ENCODE measurements around the gene DPM1.

DPM1 gene

DNA sequence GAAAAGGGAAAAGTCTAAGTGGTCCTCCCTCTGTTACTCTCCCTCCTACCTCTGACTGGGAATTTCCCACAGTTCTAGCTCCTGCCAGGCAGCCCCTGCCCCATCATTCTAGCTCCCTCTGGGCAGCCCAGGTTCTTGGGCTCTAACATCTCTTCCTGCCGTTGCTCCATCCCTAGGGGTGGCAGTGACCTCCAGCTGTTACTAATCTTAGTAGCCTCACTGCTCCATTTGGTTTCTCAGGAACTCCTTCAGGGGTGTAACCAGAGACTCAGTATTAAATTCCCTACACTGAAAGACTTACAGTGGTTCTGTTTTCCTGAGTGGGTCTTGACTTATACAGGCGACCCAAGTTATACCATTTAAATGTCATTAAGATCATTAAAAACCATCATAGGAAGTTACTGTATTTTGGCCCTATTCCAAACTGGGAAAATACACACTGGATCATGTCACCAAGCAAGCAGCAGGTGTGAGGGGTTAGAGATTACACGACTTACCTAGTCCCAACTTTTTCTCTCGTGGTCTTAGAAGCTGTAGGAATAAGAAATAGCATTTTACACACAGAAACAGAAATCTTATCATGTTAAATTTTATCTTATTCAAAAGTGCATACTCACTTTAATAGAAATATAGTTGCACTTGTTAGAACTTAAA lies 10.1 kb downstream of the DPM1 start:
- no peak overlapping the region for H3K27ac ChIP-seq
- no peak for TF ChIP-seq ZFX (IDR thresholded peaks at IDR 0.05; ENCODE audit: borderline replicate concordance)
- TF ChIP-seq, protein P1, sequence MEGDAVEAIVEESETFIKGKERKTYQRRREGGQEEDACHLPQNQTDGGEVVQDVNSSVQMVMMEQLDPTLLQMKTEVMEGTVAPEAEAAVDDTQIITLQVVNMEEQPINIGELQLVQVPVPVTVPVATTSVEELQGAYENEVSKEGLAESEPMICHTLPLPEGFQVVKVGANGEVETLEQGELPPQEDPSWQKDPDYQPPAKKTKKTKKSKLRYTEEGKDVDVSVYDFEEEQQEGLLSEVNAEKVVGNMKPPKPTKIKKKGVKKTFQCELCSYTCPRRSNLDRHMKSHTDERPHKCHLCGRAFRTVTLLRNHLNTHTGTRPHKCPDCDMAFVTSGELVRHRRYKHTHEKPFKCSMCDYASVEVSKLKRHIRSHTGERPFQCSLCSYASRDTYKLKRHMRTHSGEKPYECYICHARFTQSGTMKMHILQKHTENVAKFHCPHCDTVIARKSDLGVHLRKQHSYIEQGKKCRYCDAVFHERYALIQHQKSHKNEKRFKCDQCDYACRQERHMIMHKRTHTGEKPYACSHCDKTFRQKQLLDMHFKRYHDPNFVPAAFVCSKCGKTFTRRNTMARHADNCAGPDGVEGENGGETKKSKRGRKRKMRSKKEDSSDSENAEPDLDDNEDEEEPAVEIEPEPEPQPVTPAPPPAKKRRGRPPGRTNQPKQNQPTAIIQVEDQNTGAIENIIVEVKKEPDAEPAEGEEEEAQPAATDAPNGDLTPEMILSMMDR (IDR thresholded peaks at IDR 0.05), result no peak

DNA sequence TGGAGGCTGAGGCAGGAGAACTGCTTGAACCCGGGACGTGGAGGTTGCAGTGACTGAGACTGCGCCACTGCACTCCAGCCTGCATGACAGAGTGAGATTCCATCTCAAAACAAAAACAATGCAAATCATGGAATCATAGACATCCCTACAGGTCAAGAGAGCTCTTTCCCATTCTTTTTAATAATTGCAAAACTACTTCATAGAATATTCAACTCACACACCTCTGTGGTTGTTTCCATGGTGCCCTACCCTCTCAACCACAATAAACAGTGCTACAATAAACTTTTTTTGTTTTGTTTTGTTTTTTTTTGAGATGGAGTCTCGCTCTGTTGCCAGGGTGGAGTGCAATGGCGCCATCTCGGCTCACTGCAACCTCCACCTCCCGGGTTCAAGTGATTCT lies 15.3 kb downstream of the DPM1 start:
- H3K27ac ChIP-seq, result no peak overlapping the region
- no peak for TF ChIP-seq ZFX (IDR thresholded peaks at IDR 0.05; ENCODE audit: borderline replicate concordance)
- TF ChIP-seq, protein P1 (IDR thresholded peaks at IDR 0.05), result no peak

DNA sequence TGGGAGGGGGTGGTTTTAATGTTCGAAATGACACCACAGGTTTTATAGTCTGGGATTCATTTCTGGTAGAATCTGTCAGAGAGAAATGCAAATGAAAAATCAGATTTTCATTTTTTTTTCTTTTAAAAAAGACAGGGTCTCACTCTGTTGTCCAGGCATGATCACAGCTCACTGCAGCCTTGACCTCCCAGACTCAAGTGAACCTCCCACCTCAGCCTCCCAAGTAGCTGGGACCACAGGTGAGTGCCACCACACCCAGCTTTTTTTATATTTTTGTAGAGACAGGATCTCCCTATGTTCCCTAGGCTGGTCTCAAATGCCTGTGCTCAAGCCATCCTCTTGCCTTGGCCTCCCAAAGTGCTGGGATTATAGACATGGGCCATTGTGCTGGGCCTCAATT lies 24.7 kb downstream of the DPM1 start:
- no peak overlapping the region for H3K27ac ChIP-seq
- TF ChIP-seq, protein P1 (IDR thresholded peaks at IDR 0.05), result no peak
- no peak for TF ChIP-seq ZFX (IDR thresholded peaks at IDR 0.05; ENCODE audit: borderline replicate concordance)

DNA sequence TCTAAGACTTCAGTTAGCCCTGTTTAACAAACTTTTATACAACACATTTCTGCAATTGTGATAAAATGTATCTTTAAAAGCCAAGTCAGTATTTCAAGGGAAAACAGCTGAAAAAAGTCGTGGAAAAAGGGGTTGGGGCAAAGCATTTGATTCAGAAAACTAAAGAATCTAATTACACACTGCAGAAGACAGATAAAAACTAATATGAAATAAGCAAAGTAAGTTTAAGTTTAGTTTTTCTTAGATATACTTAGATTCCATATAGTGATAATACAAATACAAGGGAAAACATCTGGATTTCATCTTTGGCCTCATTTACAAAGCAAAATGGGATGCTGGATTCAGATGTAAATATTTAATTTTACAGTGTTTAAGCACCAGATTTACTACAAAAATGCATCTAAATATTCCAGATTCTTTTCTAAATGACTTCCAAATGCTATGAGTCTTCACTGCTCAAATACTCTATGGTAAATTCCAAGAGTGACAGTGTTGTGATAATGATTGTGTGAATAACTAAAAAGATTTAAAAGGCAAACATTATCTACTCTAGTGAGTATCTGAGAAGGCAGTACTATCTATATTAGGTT lies 25.5 kb downstream of the DPM1 start:
- TF ChIP-seq, protein P1 (IDR thresholded peaks at IDR 0.05), result no peak
- no peak for TF ChIP-seq ZFX (IDR thresholded peaks at IDR 0.05; ENCODE audit: borderline replicate concordance)
- peak overlapping the region; percentile 92 for H3K27ac ChIP-seq

DNA sequence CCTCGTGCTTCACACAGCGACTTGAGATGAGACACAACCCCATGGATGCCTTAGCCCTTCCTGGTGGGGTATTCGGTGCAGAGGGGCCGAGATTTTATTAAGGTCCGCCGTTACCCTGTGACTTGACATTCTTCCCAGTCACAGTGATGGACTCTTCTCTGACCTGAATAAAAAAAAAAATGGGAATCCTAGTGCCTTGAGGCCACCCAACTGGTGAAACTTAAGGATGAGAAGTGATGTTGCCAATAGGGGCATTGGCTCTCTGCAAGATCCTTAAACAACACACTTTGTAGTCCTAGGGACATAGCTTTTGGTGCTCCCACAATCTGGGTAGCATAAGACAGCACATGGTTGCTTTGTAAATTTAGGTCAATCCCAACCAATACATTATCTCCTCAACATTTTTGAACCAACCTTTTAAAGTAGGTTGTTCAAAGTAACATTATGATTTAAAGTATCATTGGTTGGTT lies 26.3 kb downstream of the DPM1 start:
- TF ChIP-seq ZFX (IDR thresholded peaks at IDR 0.05; ENCODE audit: borderline replicate concordance), result no peak
- TF ChIP-seq, protein P1 (IDR thresholded peaks at IDR 0.05), result no peak
- H3K27ac ChIP-seq, result peak overlapping the region; percentile 92

DNA sequence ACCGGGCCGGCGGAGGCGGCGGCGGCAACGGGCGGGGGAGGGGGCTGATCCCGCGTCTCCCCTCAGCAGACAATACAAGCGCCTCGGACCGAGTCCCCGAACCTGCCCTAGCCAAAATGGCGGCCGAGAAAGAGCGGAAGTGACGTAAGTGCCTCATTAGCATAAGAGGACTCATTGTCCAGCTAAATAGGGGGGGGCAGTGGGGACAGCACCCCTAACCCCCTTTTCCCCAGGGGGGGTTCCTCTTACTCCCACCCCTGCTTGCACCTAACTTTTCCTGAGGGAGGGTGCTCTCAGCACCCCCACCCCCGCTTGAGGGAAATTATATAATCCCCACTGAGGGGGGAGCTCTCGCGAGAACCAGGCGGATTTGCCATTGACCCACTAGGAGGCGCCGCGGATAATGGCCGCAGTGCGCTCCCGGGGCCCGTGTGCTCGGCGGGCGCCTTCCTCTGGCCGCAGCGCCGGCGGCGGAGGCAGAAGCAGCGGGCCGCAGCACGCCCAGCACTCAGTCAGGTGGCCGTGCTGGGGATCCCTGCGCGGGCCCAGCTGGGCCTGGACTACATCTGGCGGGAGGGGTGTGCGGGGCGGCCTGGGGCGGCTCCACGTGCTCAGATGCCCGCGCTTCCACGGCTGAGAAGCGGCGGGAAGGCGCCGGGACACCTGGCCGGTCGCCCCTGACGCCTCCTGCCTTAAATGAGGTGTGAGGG lies 26.9 kb downstream of the DPM1 start, which contains the start of gene ADNP:
Gene ADNP, minus strand, starts transcription at position 132 of the 710 bp plus-strand sequence. CDS start 27,441 bp downstream, outside the sequence.
- peak within 1 kb of the TSS; percentile 92 for H3K27ac ChIP-seq
- TF ChIP-seq, protein P1 (IDR thresholded peaks at IDR 0.05), result peak; percentile 86
- no peak for TF ChIP-seq ZFX (IDR thresholded peaks at IDR 0.05; ENCODE audit: borderline replicate concordance)

DNA sequence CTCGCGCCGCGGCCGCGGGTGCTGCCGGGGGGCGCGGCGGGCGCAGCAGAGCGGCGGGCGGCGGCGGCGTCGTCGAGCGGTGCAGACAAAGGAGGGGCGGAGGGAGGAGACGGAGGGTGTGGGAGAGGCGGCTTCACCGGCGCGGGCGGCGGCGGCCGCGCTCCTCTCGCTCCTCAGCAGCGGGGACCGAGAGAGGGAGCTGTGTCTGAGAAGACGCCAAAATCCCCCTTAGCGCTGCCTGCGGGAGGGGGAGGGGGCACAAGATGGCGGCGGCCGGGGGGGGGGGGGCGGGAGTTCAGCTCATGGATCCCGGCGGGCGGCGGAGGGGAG lies 27.4 kb downstream of the DPM1 start:
- peak overlapping the region; percentile 92 for H3K27ac ChIP-seq
- no peak for TF ChIP-seq ZFX (IDR thresholded peaks at IDR 0.05; ENCODE audit: borderline replicate concordance)
- TF ChIP-seq, protein P1 (IDR thresholded peaks at IDR 0.05), result no peak
